CD14-positive monocyte (primary cell): ENCODE measurements around the gene EPM2A. TPM values are rescaled to one million over a fixed set of nuclear protein-coding genes. Genes with fewer than 3 reads are reported as not detected.
"Not testable (repeated sequence)": the region's sequence is repeated elsewhere in the genome, so short reads cannot be mapped to it uniquely, and the experiment has no call there.

Experiments used
- DNase-seq, 3 donors: peaks; one replicate each; pipeline ENCODE4 v3.0.0-alpha.2; 2011 to 2022
- H2AFZ ChIP-seq: 2 replicates; pipeline ENCODE4 v1.6.0; 2012; ENCODE audit warnings: mild to moderate bottlenecking, low read depth, low read length, inconsistent platforms; ENCODE audit not compliant: insufficient read depth, poor library complexity, severe bottlenecking
- H3K27ac ChIP-seq, 2 donors: 1 replicate in 1 of 2; 2 replicates in 1 of 2; pipeline ENCODE4 v1.5.1; 2012 to 2013; ENCODE audit warnings: low read length in 2 of 2, control low read depth in 1 of 2, inconsistent platforms in 1 of 2, low read depth in 1 of 2, mild to moderate bottlenecking in 1 of 2
- H3K27me3 ChIP-seq, 2 donors: one replicate each; pipeline versions ENCODE4 v1.6.0 to v1.6.1; 2011 to 2013; ENCODE audit warnings: low read length in 2 of 2; ENCODE audit not compliant: control insufficient read depth in 2 of 2, insufficient read depth in 2 of 2
- H3K36me3 ChIP-seq, 2 donors: replicated peaks in 1 of 2; 1 replicate in 1 of 2; 2 replicates in 1 of 2; pipeline versions ENCODE4 v1.5.1 to v1.6.1; 2012 to 2013; ENCODE audit warnings: low read length in 2 of 2, control low read depth in 1 of 2, inconsistent platforms in 1 of 2, mild to moderate bottlenecking in 1 of 2; ENCODE audit not compliant: insufficient read depth in 2 of 2, control insufficient read depth in 1 of 2
- H3K4me1 ChIP-seq, 2 donors: 1 replicate in 1 of 2; 2 replicates in 1 of 2; pipeline versions ENCODE4 v1.5.1 to v1.6.1; 2012 to 2013; ENCODE audit warnings: low read length in 2 of 2, control low read depth in 1 of 2, inconsistent platforms in 1 of 2, mild to moderate bottlenecking in 1 of 2, moderate library complexity in 1 of 2; ENCODE audit not compliant: insufficient read depth in 2 of 2, control insufficient read depth in 1 of 2
- H3K4me2 ChIP-seq: replicated peaks from 2 replicates; pipeline ENCODE3; 2012; ENCODE audit warnings: low read length, moderate library complexity, mild to moderate bottlenecking; ENCODE audit not compliant: poor library complexity, severe bottlenecking; ENCODE audit errors: extremely low read depth
- H3K4me3 ChIP-seq, 3 experiments: fragments of 200-600 bp in 1 of 3; sonication (generic) in 1 of 3; replicated peaks in 1 of 3; 1 replicate in 2 of 3; 2 replicates in 1 of 3; pipeline ENCODE4 v1.5.1; 2011 to 2013; ENCODE audit warnings: low read length in 3 of 3, mild to moderate bottlenecking in 3 of 3, control low read depth in 2 of 3, low read depth in 2 of 3, inconsistent platforms in 1 of 3, moderate library complexity in 1 of 3
- H3K79me2 ChIP-seq: 2 replicates; pipeline ENCODE4 v1.6.0; 2012; ENCODE audit warnings: mild to moderate bottlenecking, control low read depth, inconsistent platforms, low read length, moderate library complexity; ENCODE audit not compliant: insufficient read depth
- H3K9ac ChIP-seq: 2 replicates; pipeline ENCODE4 v1.6.0; 2017; ENCODE audit warnings: low read length, mild to moderate bottlenecking; ENCODE audit not compliant: insufficient read depth, poor library complexity, severe bottlenecking
- H3K9me3 ChIP-seq, 2 donors: replicated peaks in 1 of 2; 1 replicate in 1 of 2; 2 replicates in 1 of 2; pipeline versions ENCODE4 v1.5.1 to v1.6.1; 2012 to 2013; ENCODE audit warnings: low read length in 2 of 2, control low read depth in 1 of 2; ENCODE audit not compliant: control insufficient read depth in 1 of 2, insufficient read depth in 1 of 2
- H4K20me1 ChIP-seq: 2 replicates; pipeline ENCODE4 v1.6.0; 2012; ENCODE audit warnings: mild to moderate bottlenecking, low read length, control low read depth, moderate library complexity; ENCODE audit not compliant: insufficient read depth
- H3K27ac Mint-ChIP-seq, 7 donors: one replicate each; pipeline ENCODE4 v1.8.0; 2020; ENCODE audit warnings: mild to moderate bottlenecking in 7 of 7, mixed read lengths in 7 of 7, moderate library complexity in 6 of 7, inconsistent platforms in 2 of 7
- H3K27me3 Mint-ChIP-seq, 3 donors: one replicate each; pipeline ENCODE4 v1.8.0; 2021 to 2022; ENCODE audit warnings: low read depth in 3 of 3, mild to moderate bottlenecking in 3 of 3, mixed read lengths in 3 of 3, moderate library complexity in 3 of 3, inconsistent platforms in 1 of 3
- H3K36me3 Mint-ChIP-seq, 2 donors: one replicate each; pipeline ENCODE4 v1.8.0; 2020; ENCODE audit warnings: mixed read lengths in 2 of 2, inconsistent platforms in 1 of 2, mild to moderate bottlenecking in 1 of 2
- H3K4me1 Mint-ChIP-seq: one replicate; pipeline ENCODE4 v1.8.0; 2020; ENCODE audit warnings: mild to moderate bottlenecking, mixed read lengths
- H3K4me3 Mint-ChIP-seq, 2 donors: one replicate each; pipeline ENCODE4 v1.8.0; 2020; ENCODE audit warnings: mild to moderate bottlenecking in 2 of 2, mixed read lengths in 2 of 2, moderate library complexity in 1 of 2
- H3K9me3 Mint-ChIP-seq, 7 donors: one replicate each; pipeline ENCODE4 v1.8.0; 2020 to 2022; ENCODE audit warnings: mixed read lengths in 7 of 7, mild to moderate bottlenecking in 6 of 7, moderate library complexity in 6 of 7, inconsistent platforms in 2 of 7
- CTCF ChIP-seq: fragments of 200-600 bp; IDR thresholded peaks from one replicate; pipeline ENCODE4 v1.8.0; 2022; ENCODE audit warnings: antibody characterized with exemption, mild to moderate bottlenecking
- WGBS: methylation state at CpG from one replicate; pipeline ENCODE4 v1.1.5; 2013; ENCODE audit warnings: missing lambda C conversion rate; ENCODE audit not compliant: insufficient coverage; 5-methylcytosine and 5-hydroxymethylcytosine counted together
- intact Hi-C, 2 donors: fragments of 100-400 bp; cut with micrococcal nuclease; formaldehyde crosslinking; loops; one replicate each; pipeline versions ENCODE4 v1.15.0 to v1.15.1; 2023
- polyA plus RNA-seq, 3 donors: library from polyadenylated mRNA; depleted of rRNA in 1 of 3; unstranded in 2 of 3; stranded (reverse) in 1 of 3; fragments of 300-500 nt in 2 of 3; fragments of >200 nt in 1 of 3; fragmentation: Illumina TruSeq in 2 of 3; gene quantifications; 1 replicate in 2 of 3; 2 replicates in 1 of 3; pipeline ENCODE4 v1.2.3, GENCODE V29; 2012 to 2021

The EPM2A gene
- polyA plus RNA-seq, 3 donors = 2.5 to 4.1 (median 3.2) TPM

DNA sequence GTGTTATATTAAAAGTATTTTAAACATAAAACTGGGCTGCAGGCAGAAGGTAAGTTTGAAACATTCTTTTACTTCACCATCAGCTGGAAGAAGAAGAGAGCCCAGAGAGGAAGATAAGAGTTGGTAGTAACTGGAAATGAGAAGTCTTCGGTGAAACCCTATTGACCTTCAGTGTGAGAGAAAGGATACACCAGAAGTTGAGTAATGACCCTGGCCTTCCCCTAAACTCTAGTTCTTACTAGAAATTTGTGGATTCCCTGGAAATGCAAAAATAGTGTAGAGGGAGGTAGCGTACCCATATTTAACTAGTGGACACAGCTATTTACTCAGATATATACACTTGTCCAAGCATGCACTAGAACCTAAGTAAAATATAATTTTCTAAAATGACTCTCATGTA is 8.0 kb upstream of the EPM2A start:
- no peaks in the 10 kb centered on the region for H3K36me3 Mint-ChIP-seq
- H3K4me3 Mint-ChIP-seq = no peak overlapping the region
- Histone ChIP-seq H3K4me2 (no peak overlapping the region), H3K9ac (no peak overlapping the region), H3K79me2 (no peaks in the 10 kb centered on the region), H3K9me3 (no peaks in the 10 kb centered on the region), H4K20me1 (no peaks in the 10 kb centered on the region), H3K4me1 (no peaks in the 10 kb centered on the region), H3K4me3 (no peak overlapping the region), H3K27ac (no peak overlapping the region), H3K27me3 (no peaks in the 10 kb centered on the region), H3K36me3 (no peaks in the 10 kb centered on the region), H2AFZ (no peak overlapping the region)
- H3K4me1 Mint-ChIP-seq = peaks cover 6% of the 10 kb centered on the region
- TF ChIP-seq CTCF = no peak
- no CpG with 5 or more reads among the region's 2 CpGs for WGBS
- peak in 1 of 3 donors; percentile 14 for DNase-seq
- H3K27me3 Mint-ChIP-seq = no peaks in the 10 kb centered on the region
- H3K27ac Mint-ChIP-seq = no peak overlapping the region
- H3K9me3 Mint-ChIP-seq = peaks cover 0 to 5% (median 3%) of the 10 kb centered on the region in 7 donors
- intact Hi-C loops = no loop called here

DNA sequence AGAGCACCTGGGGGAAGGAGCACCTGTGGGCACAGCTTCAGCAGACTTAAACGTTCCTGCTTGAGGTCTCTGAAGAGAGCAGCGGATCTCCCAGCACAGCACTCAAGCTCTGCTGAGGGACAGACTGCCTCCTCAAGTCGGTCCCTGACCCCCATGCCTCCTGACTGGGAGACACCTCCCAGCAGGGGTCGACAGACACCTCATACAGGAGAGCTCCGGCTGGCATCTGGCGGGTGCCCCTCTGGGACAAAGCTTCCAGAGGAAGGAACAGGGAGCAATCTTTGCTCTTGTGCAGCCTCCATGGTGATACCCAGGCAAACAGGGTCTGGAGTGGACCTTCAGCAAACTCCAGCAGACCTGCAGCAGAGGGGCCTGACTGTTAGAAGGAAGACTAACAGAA is 7.2 kb upstream of the EPM2A start:
- H3K9me3 ChIP-seq, H2AFZ ChIP-seq, H3K4me3 Mint-ChIP-seq, H3K27ac ChIP-seq, H3K4me1 ChIP-seq, H3K27me3 ChIP-seq, H3K27ac Mint-ChIP-seq, H3K36me3 ChIP-seq, intact Hi-C loops, H3K4me3 ChIP-seq, H3K4me1 Mint-ChIP-seq, DNase-seq, H3K4me2 ChIP-seq, H3K27me3 Mint-ChIP-seq, H3K9ac ChIP-seq, H3K9me3 Mint-ChIP-seq, H3K79me2 ChIP-seq, H3K36me3 Mint-ChIP-seq, H4K20me1 ChIP-seq: not testable (repeated sequence)
- 93% methylated on average over 4 of the region's 6 CpGs for WGBS

GRCh38 chr6:145739685-145740084 is 4.4 kb upstream of the EPM2A start:
- no CpG with 5 or more reads among the region's 5 CpGs for WGBS
- H3K4me1 Mint-ChIP-seq = peaks cover 20% of the 10 kb centered on the region
- H3K4me3 ChIP-seq, H3K9me3 ChIP-seq, H3K4me3 Mint-ChIP-seq, H3K4me2 ChIP-seq, H2AFZ ChIP-seq, H3K27me3 ChIP-seq, H4K20me1 ChIP-seq, H3K79me2 ChIP-seq, H3K27me3 Mint-ChIP-seq, H3K9me3 Mint-ChIP-seq, H3K36me3 ChIP-seq, H3K9ac ChIP-seq, H3K36me3 Mint-ChIP-seq, DNase-seq, H3K27ac Mint-ChIP-seq, H3K27ac ChIP-seq: not testable (repeated sequence)
- intact Hi-C loops = loop anchor here in 1 of 2 donors (10.0 kb wide), 1 partner anchor 75 kb away; the partner anchor contains the start of gene FBXO30
- peaks cover 10 to 16% of the 10 kb centered on the region in 2 donors for H3K4me1 ChIP-seq
